ENCODE measurements around the gene DDX20.
A peak's percentile ranks its signal among the peaks of the same experiment; 100 is the strongest.

Gene DDX20

GRCh38 chr1:111746614-111746999, 9.1 kb upstream of the DDX20 start:
- no peak for DNase-seq (ENCODE audit: low read depth, low spot score)
- H3K27ac ChIP-seq, result no peak overlapping the region

- no peak overlapping the region for H3K27ac ChIP-seq
- no peak for DNase-seq (ENCODE audit: low read depth, low spot score)
These were observed 8.4 kb upstream of the DDX20 start for GRCh38 chr1:111747282-111747734.

DNA sequence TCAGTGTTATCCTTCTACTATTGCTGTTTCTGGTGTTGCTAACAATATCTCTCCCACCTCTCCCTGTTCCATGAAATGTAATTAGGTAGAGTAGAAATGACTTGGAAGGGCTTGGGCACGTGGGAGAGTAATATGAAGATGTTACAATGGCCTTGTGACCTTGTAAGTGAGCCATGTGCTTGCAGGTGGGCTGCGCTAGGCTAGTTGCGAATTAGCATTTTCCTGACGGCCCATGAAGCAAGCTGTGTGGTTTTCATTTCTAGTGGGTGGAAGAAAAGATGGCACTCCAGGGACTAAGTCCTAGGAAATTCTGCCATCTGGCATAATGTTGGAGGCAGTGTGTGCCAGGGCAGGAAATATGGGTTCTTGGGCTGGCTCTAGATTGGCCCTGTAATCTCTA, 7.8 kb upstream of the DDX20 start:
- DNase-seq (ENCODE audit: low read depth, low spot score), result no peak
- no peak overlapping the region for H3K27ac ChIP-seq

- H3K27ac ChIP-seq, result no peak overlapping the region
These were observed 6.1 kb upstream of the DDX20 start for GRCh38 chr1:111749628-111750027.

GRCh38 chr1:111750856-111751255, 4.8 kb upstream of the DDX20 start:
- DNase-seq (ENCODE audit: low read depth, low spot score), result no peak
- no peak overlapping the region for H3K27ac ChIP-seq

More at GRCh38 chr1:111749628-111750027, 6.1 kb upstream of the DDX20 start:
- DNase-seq (ENCODE audit: low read depth, low spot score), result no peak

DNA sequence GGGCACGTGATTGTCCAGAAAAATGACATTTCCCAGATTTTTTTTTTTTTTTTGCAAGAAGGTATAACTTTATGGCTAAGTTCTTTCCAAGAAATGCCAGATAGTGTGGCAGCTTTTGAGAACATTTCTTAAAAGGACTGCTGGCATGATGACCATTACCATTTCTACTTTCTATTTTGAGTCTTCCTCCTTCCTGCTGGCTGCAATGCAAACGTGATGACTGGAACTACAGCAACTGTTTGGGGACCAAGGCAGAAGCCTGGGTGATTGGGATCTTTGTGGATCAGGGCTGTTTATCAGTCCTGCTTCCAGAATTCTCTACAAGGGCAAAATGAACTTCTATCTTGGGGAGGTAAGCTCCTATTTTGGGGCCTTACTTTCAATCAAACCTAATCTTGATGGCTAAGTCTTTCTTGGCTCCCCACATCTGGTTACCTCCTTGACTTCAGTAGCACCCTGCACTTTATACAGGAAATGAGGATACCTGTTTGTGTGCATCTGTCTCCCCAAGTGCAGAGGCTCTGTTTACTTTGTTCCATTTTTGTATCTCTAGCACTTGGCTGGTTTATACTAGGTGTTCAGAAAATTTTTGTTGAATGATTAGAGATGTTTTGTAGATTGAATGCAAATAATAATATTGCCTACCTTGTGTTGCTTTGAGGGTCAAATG, 3.7 kb upstream of the DDX20 start:
- no peak overlapping the region for H3K27ac ChIP-seq
- no peak for DNase-seq (ENCODE audit: low read depth, low spot score)

GRCh38 chr1:111754984-111755330, 744 bp upstream of the DDX20 start:
- no peak for DNase-seq (ENCODE audit: low read depth, low spot score)
- H3K27ac ChIP-seq, result peak overlapping the region; percentile 86

- no peak for DNase-seq (ENCODE audit: low read depth, low spot score)
- H3K27ac ChIP-seq, result peak overlapping the region; percentile 86
These were observed 418 bp downstream of the DDX20 start for GRCh38 chr1:111756124-111756513.

- DNase-seq (ENCODE audit: low read depth, low spot score), result no peak
- H3K27ac ChIP-seq, result no peak overlapping the region
These were observed 2.7 kb downstream of the DDX20 start for GRCh38 chr1:111758373-111758772.

- DNase-seq (ENCODE audit: low read depth, low spot score), result no peak
- no peak overlapping the region for H3K27ac ChIP-seq
These were observed 6.0 kb downstream of the DDX20 start for GRCh38 chr1:111761717-111762116.

GRCh38 chr1:111762332-111762731, 6.6 kb downstream of the DDX20 start:
- no peak overlapping the region for H3K27ac ChIP-seq
- no peak for DNase-seq (ENCODE audit: low read depth, low spot score)

DNA sequence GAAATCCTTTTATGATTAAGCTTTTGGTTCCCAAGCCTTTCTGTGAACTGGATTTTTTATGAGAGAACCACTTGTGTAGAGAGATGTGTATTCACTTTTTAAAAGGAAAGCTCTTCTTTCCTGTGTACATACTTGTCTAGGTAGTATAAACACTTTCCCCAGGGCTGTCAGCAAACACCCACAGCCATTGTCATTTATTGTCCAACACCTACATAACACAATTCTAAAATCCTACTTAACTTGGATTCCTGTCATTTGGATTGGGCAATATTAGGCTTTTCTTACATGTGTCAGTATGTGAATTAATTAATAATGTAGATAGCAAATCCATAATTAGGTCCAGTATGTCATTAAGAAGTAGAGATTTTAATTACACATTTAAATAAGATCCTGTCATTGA, 12.3 kb downstream of the DDX20 start:
- DNase-seq (ENCODE audit: low read depth, low spot score), result no peak
- no peak overlapping the region for H3K27ac ChIP-seq

DNA sequence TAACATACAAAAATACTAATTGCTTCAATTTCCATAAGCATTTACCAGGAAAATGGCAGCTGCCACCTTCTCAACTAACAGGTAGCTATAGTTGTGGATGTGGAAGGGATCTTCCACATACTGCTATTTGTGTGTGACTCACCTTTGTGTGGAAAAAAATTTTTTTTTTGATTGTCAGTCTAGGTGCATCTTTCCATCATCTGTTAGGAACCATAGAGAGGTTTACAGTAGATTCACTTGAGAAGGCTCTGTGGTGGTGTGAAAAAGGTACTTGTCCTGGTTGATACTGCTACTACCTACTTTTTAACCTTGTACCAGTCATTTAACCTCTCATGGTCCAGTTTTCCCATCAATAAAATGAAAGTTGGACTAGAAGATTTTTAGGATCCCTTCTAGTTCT, 12.9 kb downstream of the DDX20 start:
- H3K27ac ChIP-seq, result no peak overlapping the region

DNA sequence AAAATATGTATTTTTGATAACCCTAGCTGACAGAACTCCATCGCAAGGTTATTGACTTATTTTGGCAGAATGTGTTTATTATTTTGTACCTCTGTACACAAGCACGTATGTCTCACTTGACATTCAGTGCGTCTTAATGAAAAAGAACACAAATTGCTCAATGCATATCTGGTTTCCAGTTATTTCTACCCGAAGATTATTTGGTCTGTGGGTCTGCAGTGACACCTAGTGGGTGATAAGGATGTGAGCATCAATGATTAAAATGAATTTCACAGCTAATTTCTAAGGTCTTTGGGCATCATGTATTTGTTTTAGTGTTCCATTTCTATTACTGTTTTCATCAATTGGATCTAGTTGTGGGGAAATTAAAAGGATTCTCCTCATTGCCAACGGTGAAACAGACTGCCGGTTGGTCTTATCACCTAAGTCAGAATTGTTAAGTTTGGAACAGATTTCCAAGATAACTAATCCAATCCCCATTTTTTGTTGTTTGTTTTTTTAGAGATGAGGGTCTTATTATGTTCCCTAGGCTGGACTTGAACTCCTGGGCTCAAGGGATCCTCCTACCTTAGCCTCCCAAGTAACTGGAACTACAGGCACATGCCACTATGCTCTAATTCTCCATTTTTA, 13.9 kb downstream of the DDX20 start:
- no peak for DNase-seq (ENCODE audit: low read depth, low spot score)
- H3K27ac ChIP-seq, result no peak overlapping the region

More for the DNA sequence above, 12.9 kb downstream of the DDX20 start:
- DNase-seq (ENCODE audit: low read depth, low spot score), result no peak

GRCh38 chr1:111770916-111771315, 15.2 kb downstream of the DDX20 start:
- no peak overlapping the region for H3K27ac ChIP-seq
- DNase-seq (ENCODE audit: low read depth, low spot score), result no peak

DNA sequence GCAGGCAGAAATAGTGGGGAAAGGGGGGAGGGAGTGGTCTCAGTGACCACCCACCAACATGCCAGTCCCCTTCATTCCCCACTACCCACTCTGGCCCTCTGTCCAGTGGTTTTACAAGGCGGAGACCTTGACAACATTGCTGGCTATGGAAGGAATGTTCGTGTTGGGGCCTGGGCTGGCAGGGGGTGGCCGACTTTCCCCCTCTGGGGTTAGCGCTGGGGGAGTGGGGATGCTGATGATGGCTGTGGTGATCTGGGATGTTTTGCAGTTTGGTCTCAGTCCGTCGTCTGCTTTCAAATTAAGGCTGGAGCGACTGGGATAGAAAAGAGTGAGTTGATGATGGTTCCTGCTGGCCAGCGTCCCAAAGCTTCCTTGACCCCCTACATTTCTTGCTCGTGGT, 20.3 kb downstream of the DDX20 start:
- H3K27ac ChIP-seq, result no peak overlapping the region
- no peak for DNase-seq (ENCODE audit: low read depth, low spot score)

DNA sequence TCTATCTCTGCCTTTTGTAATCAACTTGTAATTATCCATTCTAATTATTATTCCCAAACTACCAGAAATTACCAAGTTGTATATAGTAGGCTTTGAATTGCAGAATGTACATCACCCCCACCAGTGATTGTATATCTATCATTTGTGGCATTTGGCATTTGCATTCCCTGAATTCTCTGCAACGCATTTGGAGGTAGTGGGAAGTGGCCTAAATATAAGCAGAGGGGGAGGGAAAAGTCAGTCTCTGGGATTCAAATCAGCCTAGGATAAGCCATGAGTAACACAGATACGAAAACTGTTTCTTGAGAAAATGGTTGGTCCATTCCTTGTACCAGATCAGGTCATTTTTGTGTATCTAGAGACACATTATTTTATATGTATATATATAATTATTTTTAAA, 20.7 kb downstream of the DDX20 start:
- H3K27ac ChIP-seq, result no peak overlapping the region
- DNase-seq (ENCODE audit: low read depth, low spot score), result no peak

DNA sequence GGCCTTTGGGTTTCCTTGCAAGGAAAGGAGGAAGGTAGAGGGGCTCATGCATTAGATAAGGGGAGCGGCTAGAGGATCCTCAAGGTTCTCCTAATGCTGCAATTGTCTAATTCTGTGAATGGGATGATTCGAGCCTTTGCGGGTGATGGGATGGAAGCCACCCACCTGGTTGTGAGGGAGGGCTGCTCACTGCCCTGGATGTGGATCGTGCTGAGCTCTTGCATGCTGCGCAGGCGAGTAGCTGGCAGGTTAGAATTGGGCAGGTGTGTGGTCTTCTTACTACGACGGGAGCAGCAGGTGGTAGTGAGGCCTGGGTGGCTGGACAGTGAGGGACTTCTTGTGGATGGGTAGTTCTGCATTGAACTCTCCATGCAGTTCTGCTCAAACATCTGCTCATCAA, 21.2 kb downstream of the DDX20 start:
- no peak for DNase-seq (ENCODE audit: low read depth, low spot score)

GRCh38 chr1:111777301-111777700, 21.6 kb downstream of the DDX20 start:
- no peak overlapping the region for H3K27ac ChIP-seq
- DNase-seq (ENCODE audit: low read depth, low spot score), result no peak

More for the DNA sequence above, 21.2 kb downstream of the DDX20 start:
- no peak overlapping the region for H3K27ac ChIP-seq

- H3K27ac ChIP-seq, result no peak overlapping the region
- DNase-seq (ENCODE audit: low read depth, low spot score), result no peak
These were observed 22.4 kb downstream of the DDX20 start for GRCh38 chr1:111778066-111778465.

GRCh38 chr1:111778541-111779051, 22.9 kb downstream of the DDX20 start:
- no peak overlapping the region for H3K27ac ChIP-seq
- no peak for DNase-seq (ENCODE audit: low read depth, low spot score)

- DNase-seq (ENCODE audit: low read depth, low spot score), result no peak
- no peak overlapping the region for H3K27ac ChIP-seq
These were observed 23.8 kb downstream of the DDX20 start for GRCh38 chr1:111779546-111779945.
